Breast epithelium (tissue), 3 donors: ENCODE data around the gene NFASC.

Experiments used
- CTCF ChIP-seq, 3 donors: fragments of 450-650 bp; IDR thresholded peaks; one replicate each; pipeline ENCODE4 v1.5.1; 2016 to 2017; ENCODE audit warnings: antibody characterized with exemption in 3 of 3, mild to moderate bottlenecking in 3 of 3, moderate library complexity in 3 of 3
- POLR2A ChIP-seq: fragments of 450-650 bp; IDR thresholded peaks from one replicate; pipeline ENCODE4 v1.6.1; 2016; ENCODE audit warnings: antibody characterized with exemption, mild to moderate bottlenecking, moderate library complexity
- POLR2AphosphoS5 ChIP-seq, 3 donors: sonication (generic); formaldehyde crosslinking; IDR thresholded peaks; one replicate each; pipeline ENCODE4 v1.6.1; 2017; ENCODE audit warnings: antibody characterized with exemption in 3 of 3

- no peak for TF ChIP-seq CTCF (IDR thresholded peaks at IDR 0.05)
- no peak for TF ChIP-seq POLR2AphosphoS5 (IDR thresholded peaks at IDR 0.05)
- no peak for TF ChIP-seq POLR2A
Observed at GRCh38 chr1:204973449-204973848, 102.8 kb downstream of the NFASC start.
